GM21528 (cell line): Measurements from ENCODE around the gene PRR30.
"Not testable (repeated sequence)": the region's sequence is repeated elsewhere in the genome, so short reads cannot be mapped to it uniquely, and the experiment has no call there.

Source experiments
- ATAC-seq: cut with Tn5 transposase; IDR thresholded peaks from one replicate; pipeline ENCODE4 v1.9.1; 2021; ENCODE audit warnings: mild to moderate bottlenecking, moderate library complexity; ENCODE audit not compliant: unreplicated experiment, low FRiP score

The PRR30 gene

GRCh38 chr2:27130396-27130795 lies 8.8 kb downstream of the PRR30 start:
- ATAC-seq: no peak

GRCh38 chr2:27128668-27129571 lies 10.3 kb downstream of the PRR30 start:
- ATAC-seq: no peak

GRCh38 chr2:27127883-27128667 lies 11.1 kb downstream of the PRR30 start:
- no peak for ATAC-seq

- ATAC-seq: no peak
Measured at GRCh38 chr2:27126252-27126710, 12.9 kb downstream of the PRR30 start.

GRCh38 chr2:27125104-27125503 lies 14.1 kb downstream of the PRR30 start:
- ATAC-seq: no peak

- ATAC-seq: no peak
Measured at GRCh38 chr2:27123302-27124150, 15.7 kb downstream of the PRR30 start, which contains the start of gene ABHD1. Gene ABHD1, plus strand, starts transcription at chr2:27123815. Its CDS starts 134 bp downstream, at chr2:27123949.

- ATAC-seq: no peak
Measured at GRCh38 chr2:27122791-27123190, 16.4 kb downstream of the PRR30 start.

GRCh38 chr2:27121906-27122305 lies 17.3 kb downstream of the PRR30 start:
- ATAC-seq: no peak

GRCh38 chr2:27119330-27119670 lies 19.9 kb downstream of the PRR30 start:
- not testable (repeated sequence) for ATAC-seq

GRCh38 chr2:27118525-27119329 lies 20.5 kb downstream of the PRR30 start, which contains the start of gene CGREF1:
Gene CGREF1, minus strand, starts transcription at chr2:27119128. Its CDS starts 14,762 bp downstream, at chr2:27104366.
- no peak for ATAC-seq

- no peak for ATAC-seq
Measured at GRCh38 chr2:27117995-27118524, 21.1 kb downstream of the PRR30 start.

GRCh38 chr2:27115519-27115918 lies 23.7 kb downstream of the PRR30 start:
- no peak for ATAC-seq

- ATAC-seq: not testable (repeated sequence)
Measured at GRCh38 chr2:27111392-27112078, 27.7 kb downstream of the PRR30 start.

GRCh38 chr2:27110603-27111352 lies 28.4 kb downstream of the PRR30 start:
- ATAC-seq: not testable (repeated sequence)

GRCh38 chr2:27109083-27109482 lies 30.1 kb downstream of the PRR30 start:
- ATAC-seq: no peak

- no peak for ATAC-seq
Measured at GRCh38 chr2:27108221-27108620, 31.0 kb downstream of the PRR30 start.

- ATAC-seq: no peak
Measured at GRCh38 chr2:27105981-27106380, 33.2 kb downstream of the PRR30 start.

GRCh38 chr2:27102329-27102728 lies 36.9 kb downstream of the PRR30 start:
- no peak for ATAC-seq
